Measurements from ENCODE around the gene NIM1K.

- TF ChIP-seq CTCF (IDR thresholded peaks at IDR 0.05) (no peak), EP300 (IDR thresholded peaks at IDR 0.05; ENCODE audit: borderline replicate concordance in 1 of 2, low read depth in 1 of 2, low read length in 1 of 2) (no peak), JUND (IDR thresholded peaks at IDR 0.05) (no peak), POLR2AphosphoS5 (IDR thresholded peaks at IDR 0.05; ENCODE audit: low read depth, low read length) (no peak), NFIC (IDR thresholded peaks at IDR 0.05; ENCODE audit: borderline replicate concordance) (no peak), MEF2A (IDR thresholded peaks at IDR 0.05; ENCODE audit: borderline replicate concordance, low read depth) (no peak), FOSL2 (IDR thresholded peaks at IDR 0.05; ENCODE audit: borderline replicate concordance, low read depth) (no peak), SIN3A (IDR thresholded peaks at IDR 0.05; ENCODE audit: borderline replicate concordance, low read depth, low read length) (no peak)
- TF ChIP-seq, protein P1, sequence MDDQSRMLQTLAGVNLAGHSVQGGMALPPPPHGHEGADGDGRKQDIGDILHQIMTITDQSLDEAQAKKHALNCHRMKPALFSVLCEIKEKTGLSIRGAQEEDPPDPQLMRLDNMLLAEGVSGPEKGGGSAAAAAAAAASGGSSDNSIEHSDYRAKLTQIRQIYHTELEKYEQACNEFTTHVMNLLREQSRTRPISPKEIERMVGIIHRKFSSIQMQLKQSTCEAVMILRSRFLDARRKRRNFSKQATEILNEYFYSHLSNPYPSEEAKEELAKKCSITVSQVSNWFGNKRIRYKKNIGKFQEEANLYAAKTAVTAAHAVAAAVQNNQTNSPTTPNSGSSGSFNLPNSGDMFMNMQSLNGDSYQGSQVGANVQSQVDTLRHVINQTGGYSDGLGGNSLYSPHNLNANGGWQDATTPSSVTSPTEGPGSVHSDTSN (IDR thresholded peaks at IDR 0.05): no peak
- TF ChIP-seq, protein P2, sequence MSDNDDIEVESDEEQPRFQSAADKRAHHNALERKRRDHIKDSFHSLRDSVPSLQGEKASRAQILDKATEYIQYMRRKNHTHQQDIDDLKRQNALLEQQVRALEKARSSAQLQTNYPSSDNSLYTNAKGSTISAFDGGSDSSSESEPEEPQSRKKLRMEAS (IDR thresholded peaks at IDR 0.05; ENCODE audit: low read depth): no peak
These were observed 121.9 kb downstream of the NIM1K start for GRCh38 chr5:43313854-43314457.
